GM18505 (cell line): Measurements from ENCODE around the gene ANTXRL.

Experiments
- ATAC-seq: cut with Tn5 transposase; IDR thresholded peaks from one replicate; pipeline ENCODE4 v1.9.1; 2021; ENCODE audit not compliant: unreplicated experiment
- POLR2A ChIP-seq: IDR thresholded peaks from 4 replicates; pipeline ENCODE4 v1.6.1; 2011; ENCODE audit warnings: borderline replicate concordance; ENCODE audit not compliant: insufficient read depth, insufficient read length; ENCODE audit errors: extremely low read depth

Gene ANTXRL

GRCh38 chr10:46282842-46283574, 3.8 kb upstream of the ANTXRL start:
- ATAC-seq: no peak
- TF ChIP-seq POLR2A: no peak

GRCh38 chr10:46283580-46284285, 3.1 kb upstream of the ANTXRL start:
- no peak for TF ChIP-seq POLR2A
- no peak for ATAC-seq

- peak; percentile 34 for TF ChIP-seq POLR2A
Measured at GRCh38 chr10:46284286-46285229, 2.2 kb upstream of the ANTXRL start.

DNA sequence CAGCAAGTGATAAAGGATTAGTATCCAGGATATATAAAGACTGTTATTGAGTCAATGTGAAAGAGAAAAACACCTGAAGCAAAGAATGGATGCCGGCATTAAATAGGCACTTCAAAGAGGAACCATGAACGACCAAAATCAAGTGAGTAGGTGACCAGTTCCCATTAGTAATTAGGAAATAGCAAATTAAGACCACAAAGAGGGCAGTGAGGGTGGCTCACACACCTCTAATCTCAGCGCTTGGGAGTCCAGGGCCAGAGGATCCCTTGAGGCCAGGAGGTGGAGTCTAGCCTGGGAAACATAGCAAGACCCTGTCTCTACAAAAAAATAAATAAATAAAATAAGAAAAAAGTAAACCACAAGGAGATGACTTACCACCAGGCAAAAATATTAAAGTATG, 1.5 kb upstream of the ANTXRL start:
- no peak for ATAC-seq
- no peak for TF ChIP-seq POLR2A

More at GRCh38 chr10:46284286-46285229, 2.2 kb upstream of the ANTXRL start:
- ATAC-seq: peak; percentile 93

GRCh38 chr10:46285966-46286620, 704 bp upstream of the ANTXRL start:
- no peak for TF ChIP-seq POLR2A
- no peak for ATAC-seq

- no peak for ATAC-seq
- no peak for TF ChIP-seq POLR2A
Measured at GRCh38 chr10:46287846-46288477, 1.2 kb downstream of the ANTXRL start.

GRCh38 chr10:46288601-46289206, 1.9 kb downstream of the ANTXRL start:
- TF ChIP-seq POLR2A: no peak
- ATAC-seq: no peak

DNA sequence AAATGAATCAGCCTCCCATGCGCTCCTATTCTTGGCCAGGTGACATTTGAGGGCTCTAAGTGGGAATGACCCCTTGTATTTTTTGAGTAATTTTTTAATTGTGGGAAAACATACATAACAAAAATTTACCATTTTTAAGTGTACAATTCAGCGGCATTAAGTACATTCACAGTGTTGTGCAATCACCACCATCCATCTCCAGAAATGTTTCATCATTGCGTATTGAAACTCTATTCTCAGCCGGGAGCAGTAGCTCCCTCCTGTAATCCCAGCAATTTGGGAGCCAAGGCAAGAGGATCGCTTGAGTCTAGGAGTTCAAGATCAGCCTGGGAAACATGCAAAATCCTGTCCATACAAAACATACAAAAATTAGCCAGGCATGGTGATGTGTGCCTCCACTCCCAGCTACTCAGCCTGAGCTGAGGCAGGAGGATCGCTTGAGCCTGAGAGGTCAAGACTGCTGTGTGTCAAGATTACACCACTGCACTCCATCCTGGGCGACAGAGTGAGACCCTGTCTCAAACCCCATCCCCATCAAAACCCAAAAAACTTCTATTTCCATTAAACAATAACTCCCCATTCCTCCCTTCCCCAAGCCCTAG, 2.5 kb downstream of the ANTXRL start:
- ATAC-seq: no peak
- no peak for TF ChIP-seq POLR2A

- TF ChIP-seq POLR2A: no peak
- no peak for ATAC-seq
Measured at GRCh38 chr10:46290101-46290886, 3.5 kb downstream of the ANTXRL start.

DNA sequence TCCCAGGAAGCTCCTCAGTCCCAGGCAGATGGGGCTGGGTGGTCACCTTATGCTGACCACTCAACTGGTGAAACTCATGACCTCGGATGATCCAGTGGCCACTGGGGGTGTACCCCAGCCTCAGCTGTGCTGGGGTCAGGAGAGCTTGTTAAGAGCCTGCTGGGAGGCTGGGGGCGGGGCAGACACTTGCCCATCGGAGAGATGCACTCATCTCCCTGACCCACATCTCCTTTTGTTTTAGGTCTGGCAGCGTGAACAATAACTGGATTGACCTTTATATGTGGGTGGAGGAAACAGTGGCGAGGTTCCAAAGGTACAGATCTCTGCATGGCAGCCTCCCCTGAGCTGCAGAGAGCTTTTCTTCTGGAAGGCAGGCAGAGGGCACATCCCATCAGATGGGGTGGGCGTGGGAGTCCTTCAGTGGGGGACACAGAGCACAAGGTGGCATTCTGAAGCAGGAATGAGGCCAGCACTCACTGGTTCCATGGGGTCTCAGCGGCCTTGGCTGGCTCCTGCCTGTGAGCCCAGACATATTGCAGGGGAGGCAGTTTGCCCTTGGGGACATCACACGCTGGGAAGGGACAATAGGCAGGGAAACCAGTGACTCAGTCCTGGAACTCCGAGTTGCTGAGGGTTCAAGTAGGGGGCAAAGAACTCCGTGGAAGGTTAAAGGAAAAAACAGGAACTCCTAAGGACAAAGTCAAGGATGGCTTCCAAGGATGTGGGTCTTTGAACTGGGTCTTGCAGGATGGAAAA, 5.2 kb downstream of the ANTXRL start:
- TF ChIP-seq POLR2A: no peak
- no peak for ATAC-seq
